Middle frontal gyrus (tissue), 1 donor: ENCODE results near the gene MSI2.

Source experiments
- DNase-seq: peaks from one replicate; pipeline ENCODE4 v3.0.0-alpha.2; 2015; ENCODE audit warnings: low spot score; ENCODE audit errors: extremely low spot score

MSI2 gene

DNA sequence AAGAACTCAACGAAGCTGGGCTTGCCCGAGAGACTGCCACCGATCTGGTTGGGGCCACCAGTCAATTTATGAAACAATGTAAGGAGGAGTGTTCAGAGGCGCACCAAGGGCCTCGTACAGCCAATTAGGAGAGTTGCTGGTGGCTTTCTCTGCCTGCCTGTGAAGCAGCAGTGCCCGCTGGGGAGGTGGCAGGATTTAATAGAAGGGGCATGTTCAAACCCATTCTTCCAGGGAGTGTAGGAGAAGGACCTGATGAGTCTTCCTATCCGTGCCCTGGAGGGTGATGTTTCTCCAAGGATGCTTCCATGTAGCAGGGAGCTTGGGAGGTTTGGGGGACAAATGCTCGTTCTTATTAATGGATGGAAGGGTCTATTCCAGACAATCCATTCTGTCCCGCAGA, 310.4 kb downstream of the MSI2 start:
- DNase-seq, result no peak

DNA sequence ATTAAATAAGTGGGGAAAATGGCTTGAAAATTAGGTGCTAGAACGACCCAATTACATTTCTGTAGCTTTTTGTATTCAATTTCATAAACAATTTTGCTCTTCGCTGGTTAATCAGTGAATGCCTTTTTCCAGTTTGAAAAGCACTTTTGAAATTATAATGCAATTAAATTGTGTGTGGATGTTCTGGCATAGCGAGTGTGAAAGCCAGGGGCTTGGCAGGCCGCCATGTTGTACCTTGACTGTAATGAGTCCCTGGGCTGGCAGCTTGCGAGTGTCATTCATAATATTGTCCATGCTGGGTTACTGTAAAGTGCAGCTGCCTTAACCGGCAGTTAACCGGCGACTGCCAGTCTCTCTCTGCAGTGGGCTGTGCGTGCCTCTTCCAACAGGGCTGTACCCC, 310.9 kb downstream of the MSI2 start:
- DNase-seq, result no peak

DNA sequence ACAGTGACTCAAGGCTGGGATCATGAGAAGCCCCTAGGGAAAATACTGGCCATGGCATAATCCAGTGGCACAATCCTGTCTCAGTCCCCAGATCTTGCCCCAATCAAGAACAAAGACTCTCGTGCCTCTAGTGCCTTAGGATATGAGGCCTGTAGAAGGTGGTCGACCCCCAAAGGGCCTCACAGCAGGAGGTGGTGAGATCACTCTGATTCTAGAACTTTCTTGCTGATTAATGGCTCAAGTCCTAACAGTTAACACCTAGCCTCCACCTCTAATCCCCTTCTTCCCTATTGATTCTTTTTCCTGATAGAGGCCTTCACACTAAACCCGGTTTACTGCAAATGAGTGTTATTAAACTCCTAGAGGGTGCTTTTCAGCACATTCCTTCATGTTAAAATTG, 312.0 kb downstream of the MSI2 start:
- no peak for DNase-seq

DNA sequence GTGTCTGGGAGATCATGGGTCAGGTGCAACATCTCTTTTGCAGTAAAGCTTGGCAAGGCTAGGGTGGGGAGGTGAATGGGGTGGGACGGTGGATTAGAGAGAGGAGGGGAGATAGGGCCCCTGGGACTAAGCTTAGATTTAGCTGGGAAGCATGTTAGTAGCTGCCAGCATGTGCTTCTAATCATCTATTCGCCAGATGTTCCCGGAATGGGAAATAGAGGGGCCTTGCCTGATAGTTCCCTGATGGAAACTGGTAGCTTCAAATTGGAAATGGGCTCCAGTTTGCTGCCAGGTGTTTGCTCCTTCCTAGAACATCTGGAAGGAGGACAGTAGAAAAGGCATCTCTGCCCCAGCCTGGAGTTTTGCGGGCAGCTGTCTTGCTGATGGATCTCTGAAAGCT, 312.7 kb downstream of the MSI2 start:
- no peak for DNase-seq

DNA sequence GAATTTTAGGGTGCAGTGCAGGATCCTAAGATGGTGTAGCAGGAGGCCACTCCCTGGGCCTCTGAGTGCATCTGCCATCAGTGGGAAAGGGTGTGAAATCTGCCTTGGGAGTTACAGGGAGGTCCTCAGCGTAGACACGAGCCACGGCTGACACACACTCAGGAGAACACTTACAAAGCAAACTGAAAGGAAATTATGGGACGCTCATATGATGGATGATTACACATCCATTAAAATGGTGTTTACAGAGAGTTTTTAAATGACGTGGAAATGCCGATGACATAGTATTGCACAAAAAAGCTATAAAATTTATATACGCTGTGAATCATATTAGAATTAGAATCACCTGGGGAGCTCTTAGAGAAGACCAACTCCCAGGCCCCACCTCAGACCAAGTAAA, 313.5 kb downstream of the MSI2 start:
- DNase-seq, result no peak

DNA sequence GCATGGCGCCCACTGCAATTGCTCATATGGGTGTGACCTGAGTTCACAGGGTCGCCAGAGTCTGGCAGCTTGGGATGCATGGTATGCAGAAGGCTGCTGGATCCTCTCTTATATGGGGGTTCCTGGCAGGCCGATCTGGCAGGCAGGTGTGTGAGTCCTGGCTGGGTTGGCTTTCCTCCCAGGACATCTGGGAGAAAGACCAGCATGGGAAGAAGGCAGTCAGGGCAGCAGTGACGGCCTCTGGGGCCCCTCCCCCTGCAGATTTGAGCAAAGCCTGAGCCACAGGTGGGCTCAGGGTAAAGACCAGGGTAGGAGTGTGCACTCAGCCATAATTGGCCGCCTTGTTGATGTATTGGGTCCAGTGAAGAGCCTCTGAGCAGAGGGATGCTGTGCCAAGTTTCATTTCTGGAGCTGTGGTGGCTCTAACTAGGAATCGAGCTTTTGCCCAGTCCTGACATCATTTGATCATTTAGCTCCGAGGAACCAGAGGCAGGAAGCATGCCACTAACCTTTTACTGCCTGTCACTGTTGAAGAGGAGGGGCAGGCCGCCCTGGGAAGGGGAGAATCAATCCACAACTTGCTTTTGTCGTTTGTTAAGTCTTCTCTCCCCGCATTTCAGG, 314.5 kb downstream of the MSI2 start:
- no peak for DNase-seq

DNA sequence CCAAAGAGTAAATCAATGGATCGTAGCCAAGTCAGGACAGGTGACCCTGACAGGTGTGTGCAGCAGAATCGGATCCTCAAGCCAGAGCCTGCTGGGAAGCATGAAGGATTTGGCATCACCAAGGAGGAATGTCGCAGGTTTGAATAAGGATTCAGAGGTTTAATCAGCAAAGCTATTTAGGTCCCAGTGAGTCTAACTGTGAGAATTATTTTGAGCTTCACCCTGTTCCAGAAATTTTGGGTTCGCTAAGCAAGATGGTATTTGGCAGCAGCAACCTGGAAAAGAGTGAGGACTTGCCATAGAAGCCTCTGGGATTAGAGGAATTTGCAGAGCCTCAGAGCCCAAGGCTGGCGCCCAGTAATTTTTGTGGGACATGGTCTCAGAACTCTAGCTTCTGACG, 315.7 kb downstream of the MSI2 start:
- DNase-seq, result no peak

DNA sequence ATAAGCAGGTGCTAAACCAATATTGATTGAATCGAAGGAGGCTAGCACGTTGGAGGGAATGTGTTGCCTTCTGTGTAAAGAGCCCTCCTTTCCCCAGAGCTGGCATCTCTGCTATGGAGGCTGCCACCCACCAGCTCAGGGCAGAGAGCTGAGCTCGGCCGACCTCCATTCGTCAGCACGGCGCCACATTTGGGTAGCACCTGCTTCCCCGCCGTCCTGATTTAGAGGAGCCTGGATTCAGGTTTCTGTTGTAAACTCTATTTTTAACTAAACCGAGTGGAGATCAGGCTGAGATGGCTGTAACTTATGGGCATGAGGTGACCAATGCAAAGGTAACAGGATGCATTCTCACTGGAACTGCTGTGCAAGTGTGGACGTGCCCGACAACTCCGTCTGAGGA, 316.3 kb downstream of the MSI2 start:
- no peak for DNase-seq

DNA sequence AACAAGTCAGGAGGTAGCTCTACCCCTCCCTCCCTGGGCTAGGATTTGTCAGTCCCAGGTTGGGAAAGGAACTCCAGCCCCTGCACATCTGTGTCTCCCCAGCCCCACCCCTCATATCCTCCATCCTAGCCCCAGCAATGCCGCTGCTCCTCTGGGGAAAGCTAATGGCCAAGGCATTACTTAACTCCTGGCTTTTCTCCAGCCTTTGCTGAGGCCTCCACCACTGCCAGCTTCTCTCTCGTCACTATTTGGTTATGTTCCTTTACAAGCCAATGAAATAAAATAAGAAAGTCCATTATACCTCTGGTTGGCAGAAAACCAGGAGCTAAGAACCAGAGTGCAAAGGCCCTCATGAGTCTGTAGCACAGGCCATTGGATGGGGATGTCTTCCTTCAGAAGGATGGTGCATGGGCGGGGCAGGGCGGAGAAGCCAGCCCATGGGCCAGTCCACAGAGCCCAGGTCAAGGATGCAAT, 317.8 kb downstream of the MSI2 start:
- DNase-seq, result no peak

DNA sequence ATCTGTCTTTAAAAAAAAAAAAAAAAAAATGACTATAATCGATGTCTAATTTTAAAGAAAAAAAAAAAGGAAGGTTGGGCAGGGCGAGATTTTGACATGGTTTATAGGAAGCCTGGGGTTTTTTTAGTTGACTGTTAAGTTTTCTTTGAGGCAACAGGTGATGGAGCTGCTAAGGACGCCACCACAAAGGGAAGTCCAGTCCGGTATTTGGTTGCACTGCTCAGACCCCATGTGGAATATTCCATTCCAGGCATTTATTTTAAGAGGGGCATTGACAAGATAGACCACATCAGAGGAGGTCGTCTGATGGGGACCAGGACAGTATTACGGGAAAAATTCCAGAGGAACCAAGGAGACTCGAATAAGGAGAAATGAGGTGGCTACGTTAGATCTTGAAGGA, 320.4 kb downstream of the MSI2 start:
- no peak for DNase-seq

DNA sequence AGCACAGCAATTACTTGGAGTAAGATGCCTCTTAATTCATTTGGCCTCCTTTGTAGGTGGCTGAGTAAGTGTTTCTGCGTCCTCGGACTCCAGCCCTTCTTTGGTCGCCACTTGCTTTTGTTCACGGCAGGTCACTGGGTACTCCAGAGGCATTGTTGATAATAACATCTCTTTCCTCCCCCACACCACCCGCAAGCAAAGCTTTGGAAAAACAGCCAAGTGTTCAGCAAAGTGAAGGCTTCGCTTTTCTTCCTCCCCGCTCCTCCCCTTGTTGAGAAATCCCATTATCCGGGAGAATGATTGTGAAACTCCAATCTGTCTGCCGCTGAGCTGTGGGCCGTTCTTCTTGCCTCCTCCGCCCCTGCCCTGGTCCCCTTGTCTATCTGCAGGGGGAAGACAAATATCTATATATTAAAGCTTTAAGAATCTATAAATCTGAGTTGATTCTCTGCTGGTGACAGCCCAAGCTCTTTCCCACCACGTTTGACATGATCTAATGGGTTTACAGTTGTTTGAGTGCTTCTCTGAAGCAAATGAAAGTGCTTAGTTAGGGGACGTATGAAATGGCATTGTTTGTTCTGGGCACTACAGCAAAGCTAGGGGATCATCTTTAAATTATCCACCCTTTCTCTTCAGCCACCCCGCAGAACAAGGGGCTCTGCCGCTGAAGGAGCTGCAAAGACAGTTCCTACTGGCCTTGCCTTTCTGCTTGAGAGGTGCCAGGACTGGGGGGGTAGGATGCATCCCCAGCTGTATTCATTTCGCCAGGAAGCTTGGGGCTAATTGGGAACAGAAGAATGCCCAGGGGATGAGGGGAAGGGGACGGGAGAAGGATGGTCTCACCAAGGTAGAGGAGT, 321.7 kb downstream of the MSI2 start:
- no peak for DNase-seq

DNA sequence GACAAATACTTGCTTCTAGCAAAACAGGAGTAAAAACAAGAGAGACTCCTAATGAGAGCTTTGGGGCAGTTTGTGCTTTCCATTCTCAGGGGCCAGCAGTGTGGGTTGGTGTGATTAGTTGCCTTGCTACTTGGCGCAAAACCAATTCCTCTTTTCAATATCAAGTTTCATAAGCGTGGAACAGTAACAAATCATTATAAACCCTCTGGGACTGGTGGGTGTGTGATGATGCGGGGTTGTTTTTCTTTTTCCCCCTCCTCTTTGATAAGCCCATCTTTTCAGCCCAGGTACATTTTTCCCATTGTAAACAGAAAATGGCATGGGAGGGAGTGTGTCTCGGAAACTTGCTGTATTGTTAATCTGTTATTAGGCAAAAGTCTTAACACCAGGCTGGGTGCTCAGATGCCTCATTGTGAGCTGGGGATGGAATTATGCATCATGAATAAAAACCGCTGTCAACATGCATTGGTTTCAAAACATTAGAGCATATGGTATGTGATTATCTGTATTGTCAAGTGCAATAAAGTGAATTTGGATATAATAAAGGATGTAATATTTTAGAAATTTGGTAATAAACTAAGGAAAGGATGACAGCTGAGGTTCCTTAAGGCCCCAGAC, 322.4 kb downstream of the MSI2 start:
- DNase-seq, result no peak

DNA sequence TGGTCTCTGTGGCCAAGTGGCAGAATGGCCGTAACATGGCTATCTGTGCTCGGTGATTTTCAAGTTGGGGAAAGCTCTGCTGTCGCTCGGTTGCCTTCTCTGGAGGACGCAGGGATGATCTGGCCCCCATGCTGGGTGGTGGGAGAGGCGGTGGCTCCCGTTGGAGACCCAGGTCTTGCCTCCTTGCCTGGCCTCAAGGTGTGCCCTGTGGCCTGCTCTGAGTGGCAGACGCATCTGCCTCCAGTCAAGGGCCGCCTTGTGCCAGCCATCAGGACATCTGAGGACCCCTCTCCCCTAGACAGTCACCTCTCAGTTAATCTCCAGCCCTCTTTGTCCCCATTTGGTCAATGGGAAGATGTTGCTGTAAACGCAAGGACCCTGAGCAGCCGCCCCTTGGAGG, 322.9 kb downstream of the MSI2 start:
- no peak for DNase-seq

DNA sequence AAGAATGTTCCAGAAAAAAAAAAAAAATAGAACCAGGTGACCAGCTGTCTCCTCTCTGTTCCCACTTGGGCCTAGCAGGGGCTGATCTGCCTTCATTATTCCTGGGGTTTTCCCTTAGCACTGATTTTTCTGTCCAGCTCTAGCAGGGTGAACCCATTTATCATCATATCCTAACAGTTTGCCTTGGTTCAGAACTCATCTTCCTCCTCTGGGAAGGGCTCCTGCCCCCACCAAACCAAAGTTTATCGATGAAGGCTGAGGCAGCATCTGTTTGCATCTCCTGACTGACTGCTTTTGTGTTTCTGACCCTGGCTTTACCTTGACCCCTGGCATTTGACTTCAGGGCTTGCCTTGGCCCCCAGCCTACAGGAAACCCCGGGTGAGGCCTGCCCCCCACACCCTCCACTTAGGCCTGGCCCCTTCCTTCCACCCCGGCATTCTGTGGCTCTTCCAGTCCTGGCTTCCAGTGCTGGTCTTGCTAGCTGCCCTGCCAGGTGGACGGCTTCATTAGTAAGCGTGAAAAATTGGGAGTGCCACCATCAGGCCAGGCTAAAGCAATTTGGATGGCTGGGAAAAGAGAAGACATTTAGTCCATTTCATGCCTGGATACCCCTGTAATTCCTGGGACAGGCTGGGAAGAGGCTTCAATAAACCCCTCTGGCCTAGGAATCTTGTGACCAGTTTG, 323.9 kb downstream of the MSI2 start:
- DNase-seq, result no peak

DNA sequence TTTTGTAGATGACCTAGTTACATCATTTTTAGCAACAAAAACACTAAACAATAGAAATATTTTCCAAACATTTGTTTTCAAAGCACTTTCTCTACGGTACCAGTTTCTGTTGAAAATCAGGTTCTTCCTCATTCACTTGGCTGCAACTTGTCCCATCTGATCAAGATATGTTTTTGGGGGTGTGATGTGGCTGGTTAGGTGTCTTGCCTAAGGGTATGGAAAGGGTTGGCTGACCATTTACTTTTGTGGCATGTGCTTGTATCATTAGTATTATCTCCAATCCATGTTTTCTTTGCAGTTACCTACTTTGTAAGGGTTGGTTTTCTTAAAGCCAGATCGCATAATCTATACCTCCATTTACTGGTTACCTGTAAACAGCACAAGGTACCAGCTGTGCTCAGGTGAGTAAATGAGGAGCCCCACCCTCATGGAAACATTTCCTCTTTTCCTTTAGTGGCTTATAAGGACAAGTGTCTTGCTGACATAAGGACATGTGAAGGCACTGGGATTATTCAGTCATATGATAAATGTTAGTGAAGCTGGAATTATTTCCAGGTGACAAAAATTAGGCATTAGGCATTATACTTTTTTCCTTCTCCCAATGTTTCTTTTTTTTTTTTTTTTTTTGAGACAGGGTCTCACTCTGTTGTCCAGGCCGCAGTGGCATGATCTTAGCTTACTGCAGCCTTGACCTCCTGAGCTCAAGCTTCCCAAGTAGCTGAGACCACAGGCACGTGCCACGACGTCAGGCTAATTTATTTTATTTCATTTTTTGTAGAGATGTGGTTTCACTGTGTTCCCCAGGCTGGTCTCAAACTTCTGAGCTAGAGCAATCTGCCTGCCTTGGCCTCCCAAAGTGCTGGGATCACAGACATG, 326.8 kb downstream of the MSI2 start:
- no peak for DNase-seq

DNA sequence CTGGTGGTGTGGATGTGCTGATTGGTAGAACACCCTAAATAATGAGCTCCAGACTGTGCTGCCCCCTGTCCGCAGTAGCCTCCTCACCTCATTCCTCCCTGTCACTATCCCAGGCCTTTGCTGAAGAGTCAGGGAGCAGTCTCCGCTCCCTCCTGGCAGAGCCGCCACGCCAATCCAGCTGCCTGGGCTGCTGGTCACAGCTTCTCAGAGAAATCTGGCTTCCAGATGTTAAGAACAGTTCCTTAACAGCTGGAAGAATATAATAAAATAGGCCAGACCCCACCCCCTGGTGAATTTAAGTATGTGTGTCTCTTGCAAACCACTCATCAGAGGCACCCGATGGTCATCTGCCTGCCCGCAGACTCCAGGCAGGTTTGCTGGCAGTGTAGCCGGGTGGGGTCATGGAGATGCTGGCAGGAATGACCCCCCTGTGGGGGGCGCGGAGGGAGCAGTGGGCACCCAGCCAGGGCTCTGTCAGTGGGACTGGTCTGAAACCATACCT, 327.8 kb downstream of the MSI2 start:
- no peak for DNase-seq

DNA sequence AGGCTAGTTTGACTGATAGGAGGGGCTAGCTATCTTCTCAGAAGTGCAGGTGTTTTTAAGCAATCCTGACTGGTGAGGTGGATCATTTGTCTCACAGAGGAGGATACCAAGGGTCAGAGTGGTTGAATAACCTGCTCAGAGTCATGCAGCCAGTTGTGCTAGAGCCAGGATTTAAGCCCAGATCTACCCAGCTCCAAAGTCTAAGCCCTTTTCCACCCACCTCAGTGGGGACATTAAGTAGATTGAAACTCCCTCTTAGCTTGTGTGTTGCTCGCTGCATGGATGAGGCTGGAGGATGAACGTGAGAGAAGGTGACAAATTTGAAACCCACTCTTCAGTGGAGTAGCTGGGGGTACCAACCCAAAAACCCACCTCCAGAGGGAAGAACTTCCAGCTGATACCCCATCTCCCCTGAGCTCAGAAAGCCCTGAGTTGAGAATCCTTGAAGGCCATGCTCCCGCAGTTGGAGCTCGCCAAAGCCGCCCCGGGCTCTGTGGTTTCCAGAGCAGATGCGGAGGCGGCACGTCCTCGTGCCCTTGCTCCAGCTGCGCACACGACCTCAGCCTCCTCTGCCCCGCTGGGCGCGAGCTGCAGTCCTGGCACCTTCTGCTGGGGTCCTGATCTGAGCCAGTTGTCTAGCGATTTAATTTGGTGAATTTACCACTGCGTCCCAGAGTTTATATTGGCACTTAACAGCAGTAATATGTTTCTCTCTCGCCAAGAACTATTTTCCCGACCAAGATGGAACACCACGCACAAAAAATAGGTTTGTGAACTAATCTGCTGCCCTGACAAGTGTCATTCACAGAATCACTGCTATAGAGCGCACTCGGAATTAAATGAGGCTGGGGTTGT, 329.2 kb downstream of the MSI2 start:
- DNase-seq, result no peak

DNA sequence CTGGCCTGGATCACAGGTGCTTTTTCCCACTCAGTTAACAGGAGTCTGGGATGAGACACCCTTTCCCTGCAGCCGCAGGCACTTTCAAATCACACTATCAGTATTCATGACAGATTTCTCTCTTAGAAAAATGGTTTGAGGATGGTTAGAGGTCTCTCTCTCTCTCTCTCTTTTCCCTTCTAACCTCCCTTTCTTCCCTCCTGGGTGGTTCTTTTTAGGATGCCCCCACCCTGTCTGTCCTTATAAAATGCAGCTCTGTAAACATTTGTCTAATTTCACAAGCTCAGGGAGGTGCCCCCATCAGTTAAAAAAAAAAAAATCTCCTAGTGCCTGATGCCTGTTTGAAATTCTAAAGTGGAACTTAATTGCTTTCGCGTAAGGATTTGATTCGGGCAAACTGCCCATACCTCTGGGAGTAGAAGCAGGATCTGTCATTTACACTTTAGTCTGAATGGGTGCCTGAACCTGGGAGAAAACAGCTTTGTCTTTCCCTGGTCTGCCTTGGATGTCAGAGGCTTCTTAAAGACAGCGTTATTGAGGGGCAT, 329.9 kb downstream of the MSI2 start:
- no peak for DNase-seq

DNA sequence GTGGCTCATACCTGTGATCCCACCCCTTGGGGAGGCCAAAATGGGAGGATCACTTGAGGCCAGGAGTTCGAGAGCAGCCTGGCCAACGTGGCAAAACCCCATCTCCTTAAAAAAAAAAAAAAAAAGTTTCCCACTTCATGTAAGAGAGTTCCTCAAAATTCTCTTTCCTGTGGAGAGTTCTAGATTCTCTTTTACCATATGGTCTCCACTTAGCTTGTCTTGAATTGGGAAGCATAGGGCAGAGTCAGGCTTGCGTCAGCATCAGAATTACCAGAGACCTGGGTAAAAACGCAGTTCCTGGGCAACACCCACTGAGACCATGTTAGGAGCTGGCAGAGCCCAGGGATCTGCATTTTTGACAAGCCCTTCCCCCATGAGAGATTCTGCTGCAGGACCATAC, 330.4 kb downstream of the MSI2 start:
- no peak for DNase-seq
